ENCODE results near the gene OLAH.

The OLAH gene

GRCh38 chr10:15053061-15053460 is 9.3 kb downstream of the OLAH start:
- DNase-seq (ENCODE audit: low read depth), result peak; percentile 48
- no peak for TF ChIP-seq CTCF (conservative IDR thresholded peaks at IDR 0.05; ENCODE audit: low read depth, low read length)
- no peak overlapping the region for H3K4me3 ChIP-seq (ENCODE audit: low read length)

- no peak for TF ChIP-seq CTCF (conservative IDR thresholded peaks at IDR 0.05; ENCODE audit: low read depth, low read length)
- H3K4me3 ChIP-seq (ENCODE audit: low read length), result no peak overlapping the region
- DNase-seq (ENCODE audit: low read depth), result no peak
Measured at GRCh38 chr10:15058689-15059088, 14.9 kb downstream of the OLAH start.

- no peak overlapping the region for H3K4me3 ChIP-seq (ENCODE audit: low read length)
- TF ChIP-seq CTCF (conservative IDR thresholded peaks at IDR 0.05; ENCODE audit: low read depth, low read length), result no peak
- no peak for DNase-seq (ENCODE audit: low read depth)
Measured at GRCh38 chr10:15059914-15060313, 16.2 kb downstream of the OLAH start.

- no peak for DNase-seq (ENCODE audit: low read depth)
- no peak overlapping the region for H3K4me3 ChIP-seq (ENCODE audit: low read length)
- no peak for TF ChIP-seq CTCF (conservative IDR thresholded peaks at IDR 0.05; ENCODE audit: low read depth, low read length)
Measured at GRCh38 chr10:15060638-15061037, 16.9 kb downstream of the OLAH start.

- TF ChIP-seq CTCF (conservative IDR thresholded peaks at IDR 0.05; ENCODE audit: low read depth, low read length), result no peak
- no peak for DNase-seq (ENCODE audit: low read depth)
- no peak overlapping the region for H3K4me3 ChIP-seq (ENCODE audit: low read length)
Measured at GRCh38 chr10:15067154-15067553, 23.4 kb downstream of the OLAH start.

GRCh38 chr10:15068802-15069201 is 25.1 kb downstream of the OLAH start:
- no peak for TF ChIP-seq CTCF (conservative IDR thresholded peaks at IDR 0.05; ENCODE audit: low read depth, low read length)
- no peak overlapping the region for H3K4me3 ChIP-seq (ENCODE audit: low read length)
- peak; percentile 91 for DNase-seq (ENCODE audit: low read depth)

- H3K4me3 ChIP-seq (ENCODE audit: low read length), result no peak overlapping the region
- no peak for DNase-seq (ENCODE audit: low read depth)
- TF ChIP-seq CTCF (conservative IDR thresholded peaks at IDR 0.05; ENCODE audit: low read depth, low read length), result peak; percentile 26
Measured at GRCh38 chr10:15069230-15069629, 25.5 kb downstream of the OLAH start.

Measured in retinal pigment epithelial cell (primary cell).